Measurements from ENCODE around the gene PROKR2.

DNA sequence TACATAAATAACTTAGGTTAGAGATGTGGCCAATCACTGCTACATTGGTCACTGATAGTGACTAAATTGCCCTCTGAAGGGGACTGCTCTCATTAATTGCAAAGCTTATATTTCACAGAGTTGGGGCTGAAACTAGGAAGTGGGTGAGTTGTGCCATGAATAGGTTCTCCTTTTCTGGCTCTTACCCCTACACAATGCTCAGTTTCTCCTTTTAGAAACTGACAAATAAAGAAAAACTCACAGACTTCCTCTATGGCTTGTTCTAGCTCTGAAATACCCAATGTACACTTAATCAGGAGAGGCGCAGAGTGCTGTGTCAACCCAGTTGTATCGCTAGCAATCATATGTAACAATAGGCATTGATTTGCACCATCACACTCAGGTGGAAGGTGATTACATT lies 41.2 kb upstream of the PROKR2 start:
- TF ChIP-seq POLR2A (IDR thresholded peaks at IDR 0.05; ENCODE audit: insufficient read depth in 1 of 2, low read depth in 2 of 2, low read length in 2 of 2) (no peak), CHD2 (IDR thresholded peaks at IDR 0.05; ENCODE audit: low read depth, low read length) (no peak), ZNF704 (CRISPR knock-in tag; IDR thresholded peaks at IDR 0.05; ENCODE audit: borderline replicate concordance) (no peak), TRIM22 (IDR thresholded peaks at IDR 0.05) (no peak), CTCF (CRISPR knock-in tag; IDR thresholded peaks at IDR 0.05) (no peak), SP1 (IDR thresholded peaks at IDR 0.05) (no peak), SP1 (CRISPR knock-in tag; IDR thresholded peaks at IDR 0.05) (no peak), TCF7L2 (IDR thresholded peaks at IDR 0.05; ENCODE audit: low read depth, low read length) (no peak), MLX (CRISPR knock-in tag; IDR thresholded peaks at IDR 0.05) (no peak), KDM3A (CRISPR knock-in tag; IDR thresholded peaks at IDR 0.05; ENCODE audit: low read depth) (no peak), PCBP2 (optimal IDR thresholded peaks at IDR 0.05; ENCODE audit: low read depth, low read length, poor library complexity, severe bottlenecking) (no peak)
